ENCODE results near the gene SNRNP27. TPM values are rescaled to one million over a fixed set of nuclear protein-coding genes. Genes with fewer than 3 reads are reported as not detected.

SNRNP27 gene
- total RNA-seq, 4 donors from 2014 or later, result 8.2 to 64.6 (median 49.9) TPM

- H3K36me3 ChIP-seq, result no peaks in the 10 kb centered on the region
- TF ChIP-seq, protein P1, sequence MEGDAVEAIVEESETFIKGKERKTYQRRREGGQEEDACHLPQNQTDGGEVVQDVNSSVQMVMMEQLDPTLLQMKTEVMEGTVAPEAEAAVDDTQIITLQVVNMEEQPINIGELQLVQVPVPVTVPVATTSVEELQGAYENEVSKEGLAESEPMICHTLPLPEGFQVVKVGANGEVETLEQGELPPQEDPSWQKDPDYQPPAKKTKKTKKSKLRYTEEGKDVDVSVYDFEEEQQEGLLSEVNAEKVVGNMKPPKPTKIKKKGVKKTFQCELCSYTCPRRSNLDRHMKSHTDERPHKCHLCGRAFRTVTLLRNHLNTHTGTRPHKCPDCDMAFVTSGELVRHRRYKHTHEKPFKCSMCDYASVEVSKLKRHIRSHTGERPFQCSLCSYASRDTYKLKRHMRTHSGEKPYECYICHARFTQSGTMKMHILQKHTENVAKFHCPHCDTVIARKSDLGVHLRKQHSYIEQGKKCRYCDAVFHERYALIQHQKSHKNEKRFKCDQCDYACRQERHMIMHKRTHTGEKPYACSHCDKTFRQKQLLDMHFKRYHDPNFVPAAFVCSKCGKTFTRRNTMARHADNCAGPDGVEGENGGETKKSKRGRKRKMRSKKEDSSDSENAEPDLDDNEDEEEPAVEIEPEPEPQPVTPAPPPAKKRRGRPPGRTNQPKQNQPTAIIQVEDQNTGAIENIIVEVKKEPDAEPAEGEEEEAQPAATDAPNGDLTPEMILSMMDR (IDR thresholded peaks at IDR 0.05), result no peak
- no peak for TF ChIP-seq POLR2A (IDR thresholded peaks at IDR 0.05)
- no peaks in the 10 kb centered on the region for H3K4me1 ChIP-seq
- H3K4me3 ChIP-seq, result no peak overlapping the region
- no peaks in the 10 kb centered on the region for H3K9me3 ChIP-seq
- H3K27ac ChIP-seq, result no peak overlapping the region
- no peak for DNase-seq
- intact Hi-C loops (cut with DNase I; ENCODE audit: low total_unique reads), result no loop called here
- H3K27me3 ChIP-seq, result no peaks in the 10 kb centered on the region
These were observed 52.9 kb downstream of the SNRNP27 start for GRCh38 chr2:69946351-69947324.

GRCh38 chr2:69947325-69947931, 53.7 kb downstream of the SNRNP27 start:
- H3K36me3 ChIP-seq, result no peaks in the 10 kb centered on the region
- no peaks in the 10 kb centered on the region for H3K9me3 ChIP-seq
- no peaks in the 10 kb centered on the region for H3K4me1 ChIP-seq
- no peak for DNase-seq
- TF ChIP-seq, protein P1 (IDR thresholded peaks at IDR 0.05), result no peak
- TF ChIP-seq POLR2A (IDR thresholded peaks at IDR 0.05), result no peak
- no peaks in the 10 kb centered on the region for H3K27me3 ChIP-seq
- intact Hi-C loops (cut with DNase I; ENCODE audit: low total_unique reads), result no loop called here
- no peak overlapping the region for H3K4me3 ChIP-seq
- H3K27ac ChIP-seq, result no peak overlapping the region

DNA sequence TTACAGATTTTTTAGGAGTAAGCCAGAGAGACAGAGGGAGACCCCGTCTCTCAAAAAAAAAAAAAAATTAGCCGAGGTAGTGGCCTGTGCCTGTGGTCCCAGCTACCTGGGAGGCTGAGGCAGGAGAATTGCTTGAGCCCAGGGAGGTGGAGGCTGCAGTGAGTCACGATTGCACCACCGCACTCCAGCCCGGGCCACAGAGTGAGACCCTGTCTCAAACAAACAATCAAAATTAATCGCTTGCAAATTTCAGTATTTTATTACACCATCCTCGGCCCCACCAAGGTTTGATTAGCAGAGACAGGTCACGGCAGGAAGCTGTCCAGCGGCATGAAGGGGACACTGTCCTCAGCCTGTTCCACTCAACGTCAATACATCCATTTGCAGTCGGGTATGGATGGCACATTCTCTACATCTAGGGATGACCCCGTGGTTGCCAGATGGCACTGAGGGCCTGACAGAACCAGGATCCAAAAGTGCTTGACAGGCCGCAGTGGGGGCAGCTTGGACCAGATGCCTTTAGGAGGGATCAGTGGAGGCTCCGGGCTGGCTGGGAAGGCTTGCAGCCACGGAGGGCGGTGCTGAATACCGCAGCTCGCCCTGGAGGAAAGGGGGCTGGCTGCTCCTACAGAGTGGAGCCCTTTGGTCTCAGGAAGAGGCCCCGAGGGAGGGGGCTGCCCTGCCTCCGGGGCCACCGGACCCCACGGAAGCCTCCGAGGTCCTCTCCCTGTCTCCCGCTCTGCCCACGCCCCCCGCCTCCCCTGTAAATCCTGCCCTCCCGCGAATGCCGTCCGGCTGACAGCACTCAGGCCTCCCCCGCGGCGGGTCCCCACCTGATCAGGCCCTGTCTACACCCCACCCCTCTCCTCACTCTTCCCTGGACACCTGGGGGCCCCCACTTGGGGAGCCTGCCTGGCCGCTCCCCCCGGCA, 54.5 kb downstream of the SNRNP27 start:
- Histone ChIP-seq H3K36me3 (no peaks in the 10 kb centered on the region), H3K27ac (no peak overlapping the region), H3K4me1 (no peaks in the 10 kb centered on the region), H3K9me3 (no peaks in the 10 kb centered on the region), H3K27me3 (no peaks in the 10 kb centered on the region), H3K4me3 (no peak overlapping the region)
- TF ChIP-seq, protein P1 (IDR thresholded peaks at IDR 0.05), result no peak
- no peak for TF ChIP-seq POLR2A (IDR thresholded peaks at IDR 0.05)
- DNase-seq, result no peak
- intact Hi-C loops (cut with DNase I; ENCODE audit: low total_unique reads), result no loop called here

DNA sequence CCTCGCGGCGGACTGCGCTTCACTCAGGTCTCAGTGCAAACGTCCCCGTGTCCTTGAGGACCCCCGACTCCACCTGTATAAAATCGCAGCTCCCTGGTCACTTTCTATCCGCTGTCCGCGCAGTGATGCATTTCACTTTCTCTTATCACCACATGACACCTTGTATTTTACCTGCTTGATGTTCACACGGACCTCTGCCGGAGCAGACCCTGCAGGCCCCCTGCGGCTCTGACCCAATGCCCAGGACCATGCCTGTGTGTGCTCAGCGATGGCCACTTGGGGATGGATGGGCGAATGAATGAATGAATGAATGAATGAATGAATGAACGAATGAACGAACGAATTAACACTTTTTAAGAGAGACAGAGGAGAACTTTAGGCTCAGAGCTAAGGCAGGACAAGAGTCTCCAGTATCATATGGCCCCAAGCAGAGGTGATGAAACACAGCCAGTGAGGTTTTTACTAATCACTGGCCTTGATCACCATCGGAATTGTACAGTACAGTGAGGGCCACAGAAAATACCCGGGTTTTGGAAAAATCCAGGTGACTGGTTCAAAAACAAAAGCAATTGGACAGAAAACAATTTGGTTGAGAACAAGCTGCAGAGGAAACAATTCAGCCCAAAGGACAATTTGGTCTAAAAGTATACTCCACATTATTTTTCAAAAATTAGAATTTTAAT, 55.3 kb downstream of the SNRNP27 start:
- no peaks in the 10 kb centered on the region for H3K27me3 ChIP-seq
- no peaks in the 10 kb centered on the region for H3K4me1 ChIP-seq
- no peaks in the 10 kb centered on the region for H3K36me3 ChIP-seq
- TF ChIP-seq, protein P1 (IDR thresholded peaks at IDR 0.05), result no peak
- no peak for TF ChIP-seq POLR2A (IDR thresholded peaks at IDR 0.05)
- no peaks in the 10 kb centered on the region for H3K9me3 ChIP-seq
- DNase-seq, result no peak
- intact Hi-C loops (cut with DNase I; ENCODE audit: low total_unique reads), result no loop called here
- H3K27ac ChIP-seq, result no peak overlapping the region
- no peak overlapping the region for H3K4me3 ChIP-seq
